NOMO-1 treated with dmso at 0.1 percent for 144 hours (cell line): ENCODE data around the gene KLHL20.

Source experiments
- DNase-seq: peaks from one replicate; lab custom pipeline; 2025; ENCODE audit not compliant: unreplicated experiment; lab: John Stamatoyannopoulos, UW

The KLHL20 gene

GRCh38 chr1:173827611-173828010, 112.8 kb downstream of the KLHL20 start:
- no peak for DNase-seq

GRCh38 chr1:173832748-173833147, 118.0 kb downstream of the KLHL20 start:
- no peak for DNase-seq
